Measurements from ENCODE around the gene SHISAL1.

SHISAL1 gene

DNA sequence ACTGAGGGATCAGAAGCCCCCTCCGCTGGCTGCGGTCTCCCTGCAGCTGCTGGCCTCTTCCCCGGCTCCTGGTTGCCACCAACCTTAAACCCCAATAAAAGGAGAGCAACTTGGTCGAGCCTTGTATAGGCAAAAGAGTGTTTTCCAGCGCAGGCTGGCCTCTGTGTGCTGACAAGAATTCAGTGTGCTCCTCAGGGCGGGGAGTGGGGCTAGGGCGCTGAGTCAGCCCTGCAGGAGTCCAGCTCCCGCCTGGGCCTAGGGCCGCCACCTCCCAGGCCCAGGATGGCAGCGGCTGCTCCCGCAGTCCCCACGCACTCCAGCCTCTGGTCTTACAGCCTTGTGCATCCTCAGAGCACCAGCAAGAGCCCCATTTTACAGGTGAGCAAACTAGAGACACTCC, at the start of gene SHISAL1:
Gene SHISAL1 (minus strand): TSS at position 186 of the 400 bp plus-strand sequence. CDS start 12,006 bp downstream, outside the sequence.
- DNase-seq, result no peak

DNA sequence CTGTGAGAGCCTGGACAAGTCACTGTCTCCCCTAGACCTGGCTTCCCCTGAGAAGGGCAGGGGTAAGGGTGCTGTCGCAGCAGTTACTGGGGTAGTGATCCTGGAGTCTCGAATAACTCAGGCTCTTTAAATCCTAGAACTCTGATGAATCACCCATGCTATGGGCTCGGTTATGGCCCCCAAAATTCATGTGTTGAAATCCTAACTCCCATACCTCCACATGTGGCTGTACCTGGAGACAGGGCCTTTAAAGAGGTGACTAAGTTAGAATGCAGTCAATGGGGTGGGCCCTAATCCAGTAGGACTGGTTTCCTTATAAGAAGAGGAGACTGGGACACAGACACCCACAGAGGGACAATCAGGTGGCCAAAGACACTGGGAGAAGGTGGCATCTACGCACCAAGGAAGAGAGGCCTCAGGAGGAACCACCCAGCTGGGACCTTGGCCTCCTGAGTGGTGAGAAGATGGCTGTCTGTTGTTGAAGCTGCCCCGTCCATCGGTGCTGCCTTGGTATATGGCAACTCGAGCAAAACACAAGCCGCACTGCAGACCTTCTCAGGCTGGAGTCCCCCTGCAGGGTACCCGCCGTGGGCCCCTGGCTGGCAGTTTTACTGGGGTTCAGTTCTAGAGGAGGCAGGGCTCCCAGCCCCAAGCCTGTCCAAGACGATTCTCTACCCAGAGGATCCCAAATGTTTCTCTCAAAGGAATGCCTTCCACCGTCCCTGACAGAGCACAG, 48.8 kb upstream of the SHISAL1 start:
- no peak for DNase-seq

DNA sequence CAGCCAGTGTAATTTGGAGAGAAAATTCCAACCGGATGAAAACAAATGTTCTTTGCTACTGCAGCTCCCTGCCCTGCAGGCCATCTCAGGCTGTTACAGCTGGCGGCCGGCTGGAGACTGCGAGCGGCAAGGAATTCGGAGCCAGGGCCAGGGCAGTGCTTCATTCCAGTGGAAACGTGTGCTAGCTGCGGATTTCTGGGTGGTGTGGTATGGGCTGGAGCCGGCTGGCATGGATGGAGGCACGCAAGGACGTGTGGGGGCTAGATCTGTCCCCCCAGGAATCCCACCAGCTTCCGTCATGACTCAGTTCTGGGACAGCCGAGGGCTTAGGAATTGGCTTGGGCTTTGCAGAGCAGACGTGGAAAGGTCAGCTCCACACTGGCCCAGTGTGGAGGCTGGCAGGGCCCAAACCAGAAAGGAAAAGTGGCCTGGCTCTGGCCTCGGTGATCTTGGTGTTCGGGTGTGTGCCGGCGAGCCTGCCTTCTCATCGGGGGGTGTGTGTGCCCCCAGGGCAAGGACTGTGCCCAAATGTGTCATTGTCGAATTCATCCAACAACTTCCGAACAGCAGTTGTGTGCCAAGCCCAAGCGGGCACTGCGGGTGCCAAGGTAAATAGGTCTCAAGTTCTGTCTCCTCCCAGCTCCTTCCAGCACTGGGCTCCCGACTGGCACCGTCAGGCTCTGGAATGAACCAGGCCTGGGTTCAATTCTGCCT, 48.1 kb upstream of the SHISAL1 start:
- no peak for DNase-seq

DNA sequence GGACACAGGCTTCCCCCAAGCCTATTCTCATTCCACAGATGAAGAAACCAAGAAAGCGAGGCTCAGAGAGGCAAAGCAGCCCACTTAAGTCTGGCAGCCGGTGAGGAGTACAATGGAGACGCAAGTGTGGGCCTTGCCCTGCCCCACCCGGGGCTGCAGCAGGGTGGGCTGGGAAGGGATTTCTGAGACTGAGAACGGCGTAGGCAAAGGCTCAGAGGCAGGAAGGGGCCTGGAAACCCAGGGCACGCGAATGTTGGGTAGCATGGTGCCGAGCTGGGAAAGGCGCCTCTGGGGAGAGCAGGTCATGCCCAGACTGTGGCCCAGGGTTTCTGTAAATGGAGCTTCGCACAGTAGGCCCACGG, 47.5 kb upstream of the SHISAL1 start:
- DNase-seq, result no peak

DNA sequence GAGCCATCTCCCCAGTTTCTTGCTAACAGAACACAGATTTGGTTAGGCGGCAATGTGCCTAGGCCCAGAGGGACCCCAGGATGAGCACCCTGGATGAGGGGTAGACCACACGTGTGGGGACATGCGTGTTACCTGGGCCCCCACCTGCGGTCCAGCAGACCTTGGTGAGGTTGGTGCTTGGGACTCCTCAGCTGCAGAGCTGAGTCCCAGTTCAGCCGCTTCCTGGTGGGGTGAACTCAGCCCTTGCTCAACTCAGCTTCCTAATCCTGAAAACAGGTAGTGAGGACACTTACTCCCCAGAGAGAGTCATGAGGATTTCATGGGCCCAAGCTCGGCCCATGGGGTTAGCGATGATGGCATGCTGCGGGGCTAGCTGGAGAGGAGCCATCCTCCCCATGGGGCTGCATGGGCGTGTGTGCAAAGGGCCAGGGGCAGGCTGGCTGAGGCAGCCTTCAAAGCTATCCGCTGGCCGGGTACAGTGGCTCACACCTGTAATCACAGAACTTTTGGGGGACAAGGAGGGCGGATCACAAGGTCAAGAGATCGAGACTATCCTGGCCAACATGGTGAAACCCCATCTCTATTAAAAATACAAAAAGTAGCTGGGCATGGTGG, 46.9 kb upstream of the SHISAL1 start:
- no peak for DNase-seq

DNA sequence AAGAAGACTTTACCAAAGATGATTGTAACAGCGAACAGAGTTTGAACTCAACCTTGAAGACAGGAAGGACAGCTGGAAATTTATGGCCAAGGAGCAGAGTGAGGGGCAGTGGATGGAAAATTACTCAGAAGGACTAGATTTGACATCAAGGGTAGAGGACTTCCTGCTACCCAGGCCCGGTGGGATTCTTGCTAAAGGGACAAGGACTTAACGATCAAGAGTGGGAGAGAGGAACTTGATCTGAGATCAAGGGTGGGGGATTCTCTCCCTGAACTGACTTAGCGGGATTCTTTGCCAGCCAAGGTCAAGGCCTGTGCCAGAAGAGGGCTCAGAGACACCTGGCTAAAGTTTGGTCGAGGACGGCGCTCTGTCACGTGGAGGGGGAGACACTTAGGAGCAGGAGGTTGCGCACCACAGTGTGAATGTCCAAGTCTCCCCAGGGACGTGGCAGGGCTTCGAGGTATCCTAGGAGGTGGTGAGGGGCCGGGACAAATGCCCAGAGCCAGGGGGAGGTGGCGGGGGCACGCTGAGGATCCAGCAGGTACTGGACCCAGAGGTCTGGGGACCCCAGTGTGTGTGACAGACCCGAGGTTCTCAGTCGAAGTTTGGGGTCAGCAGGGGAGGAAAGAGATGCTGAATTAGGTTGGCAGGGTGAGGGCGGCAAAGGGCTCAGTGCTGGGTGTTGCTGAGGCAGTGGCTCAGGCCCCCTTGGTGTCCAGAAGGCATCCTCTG, 46.1 kb upstream of the SHISAL1 start:
- no peak for DNase-seq

DNA sequence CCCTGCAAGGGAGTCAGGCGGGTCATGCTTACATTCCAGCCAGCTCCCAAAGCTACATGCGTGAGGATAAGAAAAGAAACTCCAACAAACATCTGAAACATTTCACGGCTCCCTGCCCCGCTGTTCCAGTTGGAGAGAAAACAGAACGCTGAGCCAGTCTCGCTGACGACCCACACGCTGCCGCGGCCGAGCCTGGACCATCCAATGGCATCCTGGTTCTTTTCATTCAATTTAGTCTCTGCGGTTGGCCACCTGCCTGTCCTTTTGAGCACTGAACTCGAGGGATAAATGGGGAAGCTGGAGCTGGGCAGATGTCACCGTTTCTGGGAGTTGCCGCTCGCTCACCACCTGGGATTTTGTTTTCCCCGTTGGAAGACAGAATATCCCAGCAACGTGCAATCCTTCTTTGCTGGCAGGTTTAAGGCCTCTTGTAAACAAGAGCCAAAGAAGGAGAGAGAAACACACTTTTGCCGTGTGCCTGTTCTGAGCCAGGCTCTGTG, 45.3 kb upstream of the SHISAL1 start:
- peak in 23 of 58 donors; percentile 4 to 45 (median 23) for DNase-seq

DNA sequence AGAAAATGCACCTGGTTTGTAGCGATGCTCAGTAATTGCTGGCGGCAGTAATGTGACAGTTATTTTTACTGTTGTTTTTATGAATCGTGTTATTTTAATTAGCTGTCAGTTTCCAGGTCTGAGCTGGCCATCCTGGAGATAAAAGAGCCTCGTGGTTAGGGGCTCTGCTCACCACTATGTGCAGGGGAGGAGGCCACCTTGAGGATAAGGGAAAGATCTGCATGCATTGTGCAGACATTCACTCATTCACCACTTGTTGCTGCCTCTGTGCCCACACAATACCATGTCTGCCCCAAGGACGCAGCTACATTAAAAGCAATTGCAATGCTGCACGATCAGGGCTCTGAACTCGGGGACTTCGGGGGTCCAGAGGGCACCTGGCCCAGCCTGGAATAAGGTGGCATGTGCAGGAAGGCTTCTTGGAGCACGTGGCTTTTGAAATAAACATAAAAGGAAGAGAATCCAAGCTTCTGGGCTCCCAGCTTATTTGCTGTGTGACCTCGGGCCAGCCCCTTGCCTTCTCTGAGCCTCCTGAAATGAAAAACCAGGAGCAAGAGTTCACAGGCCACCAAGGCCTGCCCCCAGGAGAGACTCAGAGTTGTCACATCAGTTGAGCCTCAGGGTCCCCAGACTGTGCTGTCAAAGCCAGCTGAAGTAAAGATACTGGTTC, 44.7 kb upstream of the SHISAL1 start:
- no peak for DNase-seq

DNA sequence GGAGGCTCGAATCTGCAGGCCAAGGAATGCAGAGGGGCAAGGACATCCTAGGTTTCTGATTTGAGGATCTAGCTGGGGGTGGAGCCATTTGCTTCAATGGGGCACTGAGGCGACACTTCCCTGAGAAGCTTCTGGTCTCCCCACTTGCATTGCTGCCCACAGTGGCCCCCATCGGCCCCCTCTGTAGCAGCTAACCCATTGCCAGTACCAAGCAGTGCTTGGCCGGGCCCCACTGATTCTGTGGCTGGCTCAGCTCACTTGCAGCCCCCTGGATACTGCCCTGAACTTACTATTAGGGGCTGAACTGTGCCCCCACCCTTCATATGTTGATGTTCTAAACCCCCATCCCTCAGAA, 42.9 kb upstream of the SHISAL1 start:
- no peak for DNase-seq

DNA sequence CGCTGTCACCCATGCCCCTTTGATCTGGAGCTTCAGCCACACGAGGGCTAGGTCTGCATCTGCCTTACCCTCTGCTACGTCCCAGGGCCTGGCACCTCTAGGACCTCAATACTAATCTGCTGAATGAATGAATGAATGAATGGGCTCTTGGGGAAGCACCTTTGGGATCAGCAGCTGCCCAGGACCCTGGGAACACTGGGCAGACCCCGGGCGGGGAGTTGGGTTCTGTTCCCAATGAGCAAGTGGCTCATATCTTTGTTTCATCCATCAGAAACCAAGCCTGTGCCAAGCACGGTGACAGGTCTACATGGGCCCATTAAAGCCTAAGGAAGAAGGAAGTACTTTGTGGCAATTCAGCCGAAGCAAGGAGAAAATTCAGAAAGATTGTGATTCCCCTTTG, 41.5 kb upstream of the SHISAL1 start:
- DNase-seq, result no peak

DNA sequence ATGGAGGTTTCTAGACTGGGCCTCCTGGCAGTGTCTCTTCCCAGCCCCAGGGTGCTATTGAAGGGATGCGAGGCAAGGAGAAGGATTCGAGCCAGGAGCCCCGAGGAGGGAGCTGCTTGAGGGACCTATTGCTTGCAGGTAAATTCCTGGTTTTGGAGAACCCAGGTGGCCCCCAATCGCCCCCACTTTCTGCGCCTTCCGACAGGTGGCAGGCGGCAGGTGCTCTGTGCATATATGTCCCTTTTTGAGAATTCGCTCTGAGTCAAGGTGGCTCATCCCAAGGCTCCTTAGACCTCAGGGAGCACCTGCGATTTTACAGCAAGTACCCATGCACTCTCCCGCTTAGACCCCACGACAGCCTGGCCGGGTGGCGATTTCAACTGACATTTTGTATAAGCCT, 40.3 kb upstream of the SHISAL1 start:
- no peak for DNase-seq

DNA sequence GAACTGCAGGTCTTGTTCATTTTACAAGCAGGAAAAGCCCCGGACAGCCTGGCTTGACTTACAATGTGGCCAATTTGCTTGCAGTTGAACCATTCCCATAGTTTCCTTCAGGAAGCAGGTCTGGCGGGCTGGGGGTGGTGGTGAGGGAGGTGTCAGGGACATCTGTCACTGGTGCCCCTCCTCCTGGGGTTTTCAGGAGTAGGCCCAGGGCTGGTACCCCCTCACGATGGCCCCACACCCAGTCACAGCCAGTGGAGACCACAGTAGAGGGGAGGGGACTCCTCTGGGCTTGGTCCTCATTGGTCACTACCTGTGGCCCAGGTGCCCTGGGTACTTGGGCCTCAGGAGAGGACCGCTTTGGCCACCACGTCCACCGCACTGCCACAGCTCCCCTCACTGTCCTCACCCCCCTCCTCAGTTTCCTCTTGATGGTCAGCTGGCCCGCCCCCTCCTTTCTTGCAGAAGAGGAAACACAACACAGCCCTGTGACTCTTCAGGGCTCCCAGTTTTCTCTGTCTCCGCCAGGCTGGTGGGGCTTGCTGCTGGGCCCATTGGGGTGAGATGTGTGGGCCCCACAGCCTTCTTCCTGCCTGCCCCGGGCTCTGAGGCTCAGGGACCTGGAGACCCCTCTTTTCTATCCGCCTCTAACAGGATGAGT, 39.8 kb upstream of the SHISAL1 start:
- no peak for DNase-seq

DNA sequence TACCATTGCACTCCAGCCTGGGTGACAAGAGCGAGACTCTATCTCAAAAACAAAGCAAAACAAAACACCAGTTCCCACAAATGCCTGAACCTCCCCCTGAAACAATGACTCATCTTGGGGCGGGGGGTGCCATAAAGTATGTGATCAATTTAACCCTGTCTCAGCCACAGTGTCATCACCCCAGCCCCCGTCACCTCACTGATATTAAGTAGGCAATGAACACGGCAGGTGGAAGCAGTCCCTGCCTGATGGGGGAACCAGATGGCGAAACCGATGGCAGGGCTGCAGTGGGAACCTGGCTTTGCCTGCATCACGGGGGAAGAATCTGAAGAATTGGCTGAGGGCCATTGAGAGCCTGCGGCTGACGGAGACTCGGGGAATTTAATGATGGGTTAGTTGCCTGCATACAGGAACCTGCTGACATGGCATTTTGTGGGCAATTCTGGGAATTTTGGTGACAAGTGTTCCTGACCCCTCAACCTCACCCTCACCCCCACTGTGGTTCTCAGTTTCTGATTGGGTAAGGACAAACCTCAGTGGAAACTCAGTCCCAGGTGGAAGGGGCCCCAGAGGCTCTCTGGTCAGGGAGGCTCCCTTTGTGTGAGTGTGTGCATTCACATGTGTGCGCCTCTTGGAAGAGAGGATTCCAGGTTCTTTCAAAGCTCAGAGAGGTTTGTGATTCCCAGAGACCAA, 39.1 kb upstream of the SHISAL1 start:
- peak in 6 of 58 donors; percentile 10 to 37 (median 22) for DNase-seq

DNA sequence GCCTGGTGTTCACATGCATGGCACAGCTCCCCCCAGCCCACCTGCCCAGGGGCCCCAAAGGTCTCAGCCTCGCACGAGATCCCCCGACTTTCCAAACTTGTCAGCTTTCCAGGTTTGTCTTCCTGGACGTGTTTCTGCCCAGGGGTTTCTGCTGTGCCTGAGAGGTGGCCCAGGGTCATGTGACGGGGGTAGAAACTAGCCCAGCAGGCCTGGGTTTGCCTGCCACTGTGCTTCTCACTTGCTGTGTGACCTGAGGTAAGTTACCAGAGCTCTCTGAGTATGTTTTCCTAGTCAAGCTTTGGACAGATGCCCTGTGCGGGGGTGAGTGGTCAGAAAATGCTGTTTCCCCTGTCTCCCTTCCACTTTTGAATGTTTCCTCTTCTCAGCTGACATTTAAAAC, 38.3 kb upstream of the SHISAL1 start:
- no peak for DNase-seq

DNA sequence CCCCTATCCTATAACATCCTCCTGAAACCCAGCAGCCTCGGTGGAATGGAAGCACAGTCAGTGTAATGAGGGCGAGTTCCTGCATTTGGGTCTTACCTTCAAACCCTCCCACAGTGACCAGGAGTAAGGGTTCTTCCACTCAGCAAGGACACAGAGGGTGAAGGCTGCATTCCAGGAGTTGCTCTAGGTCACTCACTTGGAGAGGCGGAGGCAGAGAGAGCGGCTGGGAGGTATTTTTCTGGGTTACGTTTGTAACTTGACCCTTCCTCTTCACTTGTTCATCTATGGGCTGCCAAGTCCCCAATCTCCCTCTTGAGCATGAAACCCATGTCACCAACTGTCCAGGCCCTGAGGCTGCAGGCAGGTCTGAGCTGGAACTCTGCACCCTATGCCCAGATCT, 36.8 kb upstream of the SHISAL1 start:
- no peak for DNase-seq

DNA sequence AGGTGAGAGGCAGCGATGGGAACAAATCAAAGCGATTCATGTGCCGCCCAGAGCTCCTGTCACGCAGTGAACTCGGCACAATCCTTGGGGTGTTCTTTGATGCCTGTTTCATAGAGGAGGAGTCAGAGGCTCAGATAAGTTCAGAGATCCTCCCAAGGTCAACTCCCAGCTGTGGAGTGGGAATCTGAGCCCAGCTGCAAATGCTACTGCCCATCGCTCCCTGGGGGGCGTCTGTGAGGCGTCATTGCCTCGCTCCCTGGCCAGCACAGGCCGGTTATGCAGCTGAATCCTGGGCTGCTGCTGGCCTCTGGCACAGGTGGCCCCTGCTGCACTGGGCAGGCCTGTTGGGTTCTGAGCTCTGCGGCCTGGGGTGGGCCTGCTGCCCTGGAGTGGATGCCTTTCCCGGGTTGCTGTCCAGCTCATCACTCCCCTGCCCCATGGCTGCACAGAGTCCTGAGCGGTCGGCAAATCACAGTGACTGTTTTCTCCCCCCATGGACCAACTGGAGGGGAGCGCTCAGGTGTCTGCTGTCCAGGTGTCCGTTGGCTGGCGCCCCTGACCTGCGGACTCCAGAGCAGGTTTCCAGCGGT, 36.3 kb upstream of the SHISAL1 start:
- no peak for DNase-seq

DNA sequence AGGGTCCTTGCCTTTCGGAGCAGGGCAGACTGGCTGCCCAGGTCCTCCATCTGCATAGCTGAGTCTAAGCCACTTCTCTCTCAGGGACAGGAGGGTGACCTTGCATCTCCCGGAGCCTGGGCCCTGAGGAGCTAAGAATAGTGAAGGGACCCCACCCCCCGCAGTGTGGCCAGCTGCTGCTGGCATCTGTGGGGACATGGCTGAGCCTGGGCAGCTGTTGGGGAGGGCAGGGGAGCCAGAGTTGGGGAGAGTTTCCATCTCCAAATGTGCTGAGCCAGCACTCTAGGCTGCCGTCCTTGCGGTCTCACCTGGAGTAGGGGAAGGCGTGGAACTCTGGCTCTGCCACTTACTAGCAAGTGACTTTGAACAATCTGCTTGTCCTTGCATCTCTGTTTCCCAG, 34.8 kb upstream of the SHISAL1 start:
- no peak for DNase-seq

DNA sequence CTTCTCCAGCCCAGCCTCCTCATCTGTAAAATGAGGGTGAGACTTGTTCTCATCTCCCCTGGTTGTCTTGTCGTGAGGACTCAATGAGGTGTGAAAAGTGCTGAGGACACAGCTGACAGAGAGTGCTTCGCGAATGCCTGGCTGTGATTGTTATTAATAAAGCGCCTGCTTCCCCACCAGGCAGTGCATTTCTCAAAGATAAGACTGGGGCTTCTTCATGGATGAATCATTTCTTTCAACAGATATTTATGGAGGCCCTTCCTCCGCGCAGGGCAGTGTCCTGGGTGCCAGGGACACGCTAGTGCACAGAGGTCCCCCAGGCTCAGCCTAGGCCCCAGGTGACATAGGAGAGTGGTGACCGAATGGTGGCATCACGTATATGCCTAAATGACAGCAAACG, 34.3 kb upstream of the SHISAL1 start:
- no peak for DNase-seq

DNA sequence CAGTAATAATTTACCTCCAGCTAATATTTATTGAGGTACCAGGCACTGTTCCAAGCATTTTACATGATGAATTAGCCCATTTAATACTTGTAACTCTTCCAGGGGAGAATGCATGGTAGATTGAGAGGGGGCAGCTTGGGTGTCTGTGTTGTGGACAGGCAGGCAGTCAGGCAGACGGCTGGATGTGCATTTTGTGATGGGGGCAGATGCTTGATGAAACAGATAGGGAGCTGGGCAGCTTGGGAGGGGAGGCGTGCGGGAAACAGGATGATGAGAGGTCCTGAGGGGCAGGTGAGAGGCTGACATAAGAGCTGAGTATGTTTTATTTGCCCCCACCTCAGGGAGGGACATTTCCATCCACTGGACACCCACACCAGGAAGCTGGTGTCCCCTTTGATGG, 33.1 kb upstream of the SHISAL1 start:
- no peak for DNase-seq

DNA sequence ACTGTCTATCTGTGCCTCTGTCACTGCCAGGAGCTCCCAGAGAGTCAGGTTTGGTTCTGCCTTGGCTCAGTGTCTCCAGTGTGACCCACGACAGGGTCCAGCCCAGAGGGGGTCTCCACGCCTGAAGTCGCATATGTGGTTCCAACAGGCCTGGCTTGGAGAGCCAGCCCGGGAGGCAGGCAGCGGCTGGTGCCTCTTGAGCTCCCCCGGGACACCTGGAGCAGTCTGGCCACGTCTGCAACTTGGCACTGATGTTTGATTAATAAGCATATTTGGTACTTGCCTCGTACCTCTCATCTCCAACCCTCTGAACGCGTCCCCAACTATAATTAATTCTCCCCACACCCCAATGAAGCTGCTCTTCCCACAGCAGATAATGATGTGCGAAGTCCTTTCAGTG, 31.7 kb upstream of the SHISAL1 start:
- DNase-seq, result no peak

Measured in anterior cingulate cortex (tissue), 58 donors.